NCI-H510A treated with DMSO at 0.1 percent for 48 hours (cell line): ENCODE results near the gene TRPM6.
"Not testable (repeated sequence)": the region's sequence is repeated elsewhere in the genome, so short reads cannot be mapped to it uniquely, and the experiment has no call there.

Experiments
- DNase-seq: peaks from one replicate; lab custom pipeline; 2025; lab: John Stamatoyannopoulos, UW

TRPM6 gene

GRCh38 chr9:74887041-74887980, at the start of gene TRPM6:
TSS of gene TRPM6 (minus strand) at chr9:74887921. CDS start at chr9:74887856, 65 bp downstream.
- peak; percentile 66 for DNase-seq

GRCh38 chr9:74935008-74935407, 47.3 kb upstream of the TRPM6 start:
- no peak for DNase-seq

- no peak for DNase-seq
Measured at GRCh38 chr9:74921737-74922136, 34.0 kb upstream of the TRPM6 start.

GRCh38 chr9:74920944-74921626, 33.4 kb upstream of the TRPM6 start:
- no peak for DNase-seq

GRCh38 chr9:74910036-74910435, 22.3 kb upstream of the TRPM6 start:
- DNase-seq, result no peak

GRCh38 chr9:74908665-74909064, 20.9 kb upstream of the TRPM6 start:
- DNase-seq, result no peak

- DNase-seq, result no peak
Measured at GRCh38 chr9:74907085-74907484, 19.4 kb upstream of the TRPM6 start.

- DNase-seq, result no peak
Measured at GRCh38 chr9:74901001-74901400, 13.3 kb upstream of the TRPM6 start.

- not testable (repeated sequence) for DNase-seq
Measured at GRCh38 chr9:74888449-74888848, 728 bp upstream of the TRPM6 start.

GRCh38 chr9:74887981-74888370, 255 bp upstream of the TRPM6 start:
- no peak for DNase-seq

GRCh38 chr9:74876382-74876949, 11.3 kb downstream of the TRPM6 start:
- DNase-seq, result no peak

GRCh38 chr9:74875656-74876055, 12.1 kb downstream of the TRPM6 start:
- DNase-seq, result no peak

- no peak for DNase-seq
Measured at GRCh38 chr9:74874220-74874619, 13.5 kb downstream of the TRPM6 start.

- no peak for DNase-seq
Measured at GRCh38 chr9:74872619-74873233, 15.0 kb downstream of the TRPM6 start.

- DNase-seq, result no peak
Measured at GRCh38 chr9:74867483-74867882, 20.2 kb downstream of the TRPM6 start.

- DNase-seq, result no peak
Measured at GRCh38 chr9:74865177-74865576, 22.5 kb downstream of the TRPM6 start.

GRCh38 chr9:74861773-74862474, 25.8 kb downstream of the TRPM6 start:
- no peak for DNase-seq

- DNase-seq, result no peak
Measured at GRCh38 chr9:74861071-74861470, 26.6 kb downstream of the TRPM6 start.

GRCh38 chr9:74860247-74860646, 27.5 kb downstream of the TRPM6 start:
- DNase-seq, result not testable (repeated sequence)

- DNase-seq, result no peak
Measured at GRCh38 chr9:74859786-74860185, 27.9 kb downstream of the TRPM6 start.

- no peak for DNase-seq
Measured at GRCh38 chr9:74858751-74859414, 28.8 kb downstream of the TRPM6 start.
